ENCODE results near the gene MTOR. TPM values are rescaled to one million over a fixed set of nuclear protein-coding genes. Genes with fewer than 3 reads are reported as not detected.

The MTOR gene
- total and polyA plus RNA-seq, 4 donors, result 15.1 to 36.6 (median 26.9) TPM

DNA sequence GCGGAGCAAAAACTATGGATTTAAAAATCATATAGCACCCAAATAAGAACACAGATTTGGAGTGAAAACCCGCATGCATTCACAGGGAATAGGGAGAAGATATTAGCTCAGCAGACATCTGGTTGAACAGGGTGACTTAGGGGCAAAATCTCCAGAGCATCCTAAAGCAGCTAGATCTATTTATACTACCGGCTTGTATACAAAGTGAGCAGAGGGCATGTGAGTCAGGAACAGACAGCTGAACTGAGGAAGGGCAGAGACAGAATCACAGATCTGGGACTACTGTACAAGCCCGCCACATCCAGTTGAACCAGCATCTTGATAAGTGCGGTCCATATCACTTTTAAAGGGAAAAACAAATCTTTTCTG, 127.5 kb downstream of the MTOR start:
- DNase-seq, result no peak
- Histone ChIP-seq H3K4me3 (no peak overlapping the region), H3K4me1 (ENCODE audit: control insufficient read depth in 5 of 5, insufficient read depth in 5 of 5, low read length in 5 of 5) (peaks cover 0 to 5% (median 0%) of the 10 kb centered on the region in 5 donors), H3K9ac (ENCODE audit: insufficient read depth in 1 of 2, low read length in 2 of 2) (no peak overlapping the region), H3K27me3 (ENCODE audit: control insufficient read depth in 3 of 3, insufficient read depth in 3 of 3, low read length in 2 of 3) (no peaks in the 10 kb centered on the region), H3K36me3 (ENCODE audit: control insufficient read depth in 4 of 4, insufficient read depth in 4 of 4, low read length in 4 of 4) (peaks cover 25 to 47% (median 33%) of the 10 kb centered on the region in 4 donors), H3K9me3 (ENCODE audit: control insufficient read depth in 4 of 4, insufficient read depth in 3 of 4, low read length in 3 of 4) (no peaks in the 10 kb centered on the region), H3K27ac (ENCODE audit: low read depth in 1 of 2, low read length in 1 of 2) (no peak overlapping the region)
- 79 to 91% methylated on average over 5 of the region's 5 CpGs for WGBS, 2 donors
- ATAC-seq (ENCODE audit: insufficient read depth, low FRiP score), result no peak
- TF ChIP-seq, protein P1, sequence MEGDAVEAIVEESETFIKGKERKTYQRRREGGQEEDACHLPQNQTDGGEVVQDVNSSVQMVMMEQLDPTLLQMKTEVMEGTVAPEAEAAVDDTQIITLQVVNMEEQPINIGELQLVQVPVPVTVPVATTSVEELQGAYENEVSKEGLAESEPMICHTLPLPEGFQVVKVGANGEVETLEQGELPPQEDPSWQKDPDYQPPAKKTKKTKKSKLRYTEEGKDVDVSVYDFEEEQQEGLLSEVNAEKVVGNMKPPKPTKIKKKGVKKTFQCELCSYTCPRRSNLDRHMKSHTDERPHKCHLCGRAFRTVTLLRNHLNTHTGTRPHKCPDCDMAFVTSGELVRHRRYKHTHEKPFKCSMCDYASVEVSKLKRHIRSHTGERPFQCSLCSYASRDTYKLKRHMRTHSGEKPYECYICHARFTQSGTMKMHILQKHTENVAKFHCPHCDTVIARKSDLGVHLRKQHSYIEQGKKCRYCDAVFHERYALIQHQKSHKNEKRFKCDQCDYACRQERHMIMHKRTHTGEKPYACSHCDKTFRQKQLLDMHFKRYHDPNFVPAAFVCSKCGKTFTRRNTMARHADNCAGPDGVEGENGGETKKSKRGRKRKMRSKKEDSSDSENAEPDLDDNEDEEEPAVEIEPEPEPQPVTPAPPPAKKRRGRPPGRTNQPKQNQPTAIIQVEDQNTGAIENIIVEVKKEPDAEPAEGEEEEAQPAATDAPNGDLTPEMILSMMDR (IDR thresholded peaks at IDR 0.05; ENCODE audit: control extremely low read depth, extremely low read depth), result no peak

- Histone ChIP-seq H3K27me3 (ENCODE audit: control insufficient read depth in 3 of 3, insufficient read depth in 3 of 3, low read length in 2 of 3) (no peaks in the 10 kb centered on the region), H3K9ac (ENCODE audit: insufficient read depth in 1 of 2, low read length in 2 of 2) (no peak overlapping the region), H3K27ac (ENCODE audit: low read depth in 1 of 2, low read length in 1 of 2) (no peak overlapping the region), H3K4me3 (no peak overlapping the region), H3K4me1 (ENCODE audit: control insufficient read depth in 5 of 5, insufficient read depth in 5 of 5, low read length in 5 of 5) (peaks cover 0 to 5% (median 0%) of the 10 kb centered on the region in 5 donors), H3K36me3 (ENCODE audit: control insufficient read depth in 4 of 4, insufficient read depth in 4 of 4, low read length in 4 of 4) (peaks cover 28 to 50% (median 35%) of the 10 kb centered on the region in 4 donors), H3K9me3 (ENCODE audit: control insufficient read depth in 4 of 4, insufficient read depth in 3 of 4, low read length in 3 of 4) (no peaks in the 10 kb centered on the region)
- 76 to 79% methylated on average over 5 of the region's 5 CpGs for WGBS, 2 donors
- DNase-seq (no peak), ATAC-seq (ENCODE audit: insufficient read depth, low FRiP score) (no peak)
- TF ChIP-seq, protein P1 (IDR thresholded peaks at IDR 0.05; ENCODE audit: control extremely low read depth, extremely low read depth), result no peak
Observed at GRCh38 chr1:11134251-11134897, 128.0 kb downstream of the MTOR start.

DNA sequence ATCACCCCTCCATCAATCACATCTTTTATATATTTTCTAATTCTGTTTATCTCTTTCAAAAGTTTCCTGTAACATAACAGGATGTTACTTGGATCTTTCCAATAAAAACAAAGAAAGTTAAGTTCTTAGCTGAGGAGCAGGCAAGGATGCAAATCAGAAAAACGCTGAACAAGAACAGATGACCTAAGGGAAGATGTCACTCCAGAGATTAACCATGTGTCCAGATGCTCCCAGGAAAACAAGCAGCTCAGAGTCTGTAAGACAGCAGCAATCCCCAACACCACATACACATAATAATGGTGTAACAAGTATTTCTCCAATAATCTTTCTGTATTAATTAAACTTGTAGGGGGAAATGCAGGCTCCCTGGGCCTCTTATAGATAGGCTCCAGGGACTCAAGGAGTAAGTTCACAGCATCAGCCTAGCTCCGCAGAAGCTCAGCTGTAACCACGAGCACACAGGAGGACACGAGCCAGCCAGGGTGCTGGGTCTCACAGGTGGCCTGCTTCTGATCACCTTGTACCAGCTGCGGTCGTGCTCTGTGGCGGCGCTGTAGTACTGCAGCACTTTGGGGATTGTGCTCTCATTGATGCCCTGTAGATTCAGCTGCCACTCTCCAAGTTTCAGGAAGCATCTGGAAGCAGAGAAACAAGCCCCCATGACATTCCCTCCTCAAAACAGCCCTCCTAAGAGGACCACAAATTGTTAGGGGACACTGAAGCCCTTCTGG, 129.6 kb downstream of the MTOR start:
- WGBS, 2 donors, result 92 to 96% methylated on average over 8 of the region's 8 CpGs
- no peak for DNase-seq
- peaks cover 36 to 51% (median 41%) of the 10 kb centered on the region in 4 donors for H3K36me3 ChIP-seq (ENCODE audit: control insufficient read depth in 4 of 4, insufficient read depth in 4 of 4, low read length in 4 of 4)

More for the DNA sequence above, 129.6 kb downstream of the MTOR start:
- Histone ChIP-seq H3K27ac (ENCODE audit: low read depth in 1 of 2, low read length in 1 of 2) (no peak overlapping the region), H3K4me3 (no peak overlapping the region), H3K4me1 (ENCODE audit: control insufficient read depth in 5 of 5, insufficient read depth in 5 of 5, low read length in 5 of 5) (peaks cover 0 to 5% (median 0%) of the 10 kb centered on the region in 5 donors), H3K9me3 (ENCODE audit: control insufficient read depth in 4 of 4, insufficient read depth in 3 of 4, low read length in 3 of 4) (no peaks in the 10 kb centered on the region), H3K9ac (ENCODE audit: insufficient read depth in 1 of 2, low read length in 2 of 2) (no peak overlapping the region), H3K27me3 (ENCODE audit: control insufficient read depth in 3 of 3, insufficient read depth in 3 of 3, low read length in 2 of 3) (no peaks in the 10 kb centered on the region)
- TF ChIP-seq, protein P1 (IDR thresholded peaks at IDR 0.05; ENCODE audit: control extremely low read depth, extremely low read depth), result no peak
- no peak for ATAC-seq (ENCODE audit: insufficient read depth, low FRiP score)

Data from lung (tissue), 12 donors.